ENCODE measurements around the gene HIP1. TPM values are rescaled to one million over a fixed set of nuclear protein-coding genes. Genes with fewer than 3 reads are reported as not detected.

The HIP1 gene
- 10 to 100 TPM; 12.6 to 43.3 (median 31.1) TPM for total RNA-seq

- TF ChIP-seq, protein P1, sequence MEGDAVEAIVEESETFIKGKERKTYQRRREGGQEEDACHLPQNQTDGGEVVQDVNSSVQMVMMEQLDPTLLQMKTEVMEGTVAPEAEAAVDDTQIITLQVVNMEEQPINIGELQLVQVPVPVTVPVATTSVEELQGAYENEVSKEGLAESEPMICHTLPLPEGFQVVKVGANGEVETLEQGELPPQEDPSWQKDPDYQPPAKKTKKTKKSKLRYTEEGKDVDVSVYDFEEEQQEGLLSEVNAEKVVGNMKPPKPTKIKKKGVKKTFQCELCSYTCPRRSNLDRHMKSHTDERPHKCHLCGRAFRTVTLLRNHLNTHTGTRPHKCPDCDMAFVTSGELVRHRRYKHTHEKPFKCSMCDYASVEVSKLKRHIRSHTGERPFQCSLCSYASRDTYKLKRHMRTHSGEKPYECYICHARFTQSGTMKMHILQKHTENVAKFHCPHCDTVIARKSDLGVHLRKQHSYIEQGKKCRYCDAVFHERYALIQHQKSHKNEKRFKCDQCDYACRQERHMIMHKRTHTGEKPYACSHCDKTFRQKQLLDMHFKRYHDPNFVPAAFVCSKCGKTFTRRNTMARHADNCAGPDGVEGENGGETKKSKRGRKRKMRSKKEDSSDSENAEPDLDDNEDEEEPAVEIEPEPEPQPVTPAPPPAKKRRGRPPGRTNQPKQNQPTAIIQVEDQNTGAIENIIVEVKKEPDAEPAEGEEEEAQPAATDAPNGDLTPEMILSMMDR (IDR thresholded peaks at IDR 0.05; ENCODE audit: low read depth): no peak
These were observed at the start of gene HIP1 for GRCh38 chr7:75738604-75738974. TSS of gene HIP1 (minus strand) at chr7:75738941. CDS start at chr7:75738920, 21 bp downstream.

DNA sequence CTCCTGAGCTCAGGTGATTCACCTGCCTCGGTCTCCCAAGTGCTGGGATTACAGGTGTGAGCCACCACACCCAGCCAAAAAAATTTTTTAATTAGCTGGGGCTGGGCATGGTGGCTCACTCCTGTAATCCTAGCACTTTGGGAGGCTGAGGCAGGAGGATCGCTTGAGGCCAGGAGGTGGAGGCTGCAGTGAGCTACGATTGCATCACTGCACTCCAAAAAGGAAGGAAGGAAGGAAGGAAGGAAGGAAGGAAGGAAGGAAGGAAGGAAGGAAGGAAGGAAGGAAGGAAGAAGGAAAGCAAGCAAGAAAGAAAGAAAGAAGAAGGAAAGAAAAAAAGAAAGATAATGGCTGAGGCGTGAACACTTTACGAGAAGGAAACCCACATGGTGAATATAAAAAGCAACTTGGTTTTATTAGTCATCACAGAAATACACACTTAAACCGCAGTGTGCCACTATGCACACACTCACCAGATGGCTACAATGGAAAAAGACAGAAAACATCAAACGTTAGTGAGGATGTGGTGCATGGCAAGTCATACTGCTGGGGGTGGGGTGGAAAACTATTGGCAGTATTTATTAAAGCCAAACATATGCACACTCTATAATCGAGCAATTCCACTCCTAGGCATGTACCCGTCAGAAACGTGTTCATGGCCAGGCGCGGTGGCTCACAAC, 37.7 kb upstream of the HIP1 start:
- TF ChIP-seq, protein P1 (IDR thresholded peaks at IDR 0.05; ENCODE audit: low read depth): no peak

- TF ChIP-seq, protein P1 (IDR thresholded peaks at IDR 0.05; ENCODE audit: low read depth): no peak
These were observed 33.6 kb upstream of the HIP1 start, which contains the start of gene CCL26 for GRCh38 chr7:75772081-75773077. TSS of gene CCL26 (minus strand) at chr7:75772211. CDS start at chr7:75772176, 35 bp downstream.

- TF ChIP-seq, protein P1 (IDR thresholded peaks at IDR 0.05; ENCODE audit: low read depth): no peak
These were observed 32.5 kb upstream of the HIP1 start for GRCh38 chr7:75771224-75771623.

GRCh38 chr7:75762350-75762917, 23.7 kb upstream of the HIP1 start:
- TF ChIP-seq, protein P1 (IDR thresholded peaks at IDR 0.05; ENCODE audit: low read depth): no peak

- TF ChIP-seq, protein P1 (IDR thresholded peaks at IDR 0.05; ENCODE audit: low read depth): no peak
These were observed 19.8 kb upstream of the HIP1 start for GRCh38 chr7:75758491-75758890.

DNA sequence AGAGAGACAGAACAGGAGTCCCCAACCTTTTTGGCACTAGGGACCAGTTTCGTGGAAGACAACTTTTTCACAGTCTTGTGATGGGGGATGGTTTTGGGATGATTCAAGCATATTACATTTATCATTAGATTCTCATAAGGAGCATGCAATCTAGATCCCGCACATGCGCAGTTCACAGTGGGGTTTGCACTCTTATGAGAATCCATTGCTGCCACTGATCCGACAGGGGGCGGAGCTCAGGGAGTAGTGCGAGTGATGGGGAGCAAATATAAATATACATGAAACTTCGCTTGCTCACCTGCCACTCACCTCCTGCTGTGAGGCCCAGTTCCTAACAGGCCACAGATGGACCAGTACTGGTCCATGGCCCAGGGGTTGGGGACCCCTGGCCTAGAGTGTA, 19.1 kb upstream of the HIP1 start:
- TF ChIP-seq, protein P1 (IDR thresholded peaks at IDR 0.05; ENCODE audit: low read depth): no peak
